Ishikawa (cell line): ENCODE data around the gene IRX6.

Experiments used
- CEBPB ChIP-seq: IDR thresholded peaks from 2 replicates; pipeline ENCODE4 v1.6.1; 2012
- CREB1 ChIP-seq: IDR thresholded peaks from 2 replicates; pipeline ENCODE4 v1.6.1; 2012; ENCODE audit warnings: low read depth
- EGR1 ChIP-seq: IDR thresholded peaks from 2 replicates; pipeline ENCODE4 v1.6.1; 2012
- EP300 ChIP-seq: IDR thresholded peaks from 2 replicates; pipeline ENCODE4 v1.6.1; 2012; ENCODE audit warnings: borderline replicate concordance
- FOXM1 ChIP-seq: IDR thresholded peaks from 2 replicates; pipeline ENCODE4 v1.6.1; 2012; ENCODE audit warnings: low read depth, borderline replicate concordance
- MAX ChIP-seq: IDR thresholded peaks from 2 replicates; pipeline ENCODE4 v1.6.1; 2012
- NFIC ChIP-seq: IDR thresholded peaks from 2 replicates; pipeline ENCODE4 v1.6.1; 2012
- RAD21 ChIP-seq: IDR thresholded peaks from 2 replicates; pipeline ENCODE4 v1.6.1; 2012; ENCODE audit warnings: low read depth
- REST ChIP-seq: IDR thresholded peaks from 2 replicates; pipeline ENCODE4 v1.6.1; 2012; ENCODE audit warnings: low read depth, mild to moderate bottlenecking
- TAF1 ChIP-seq: IDR thresholded peaks from 2 replicates; pipeline ENCODE4 v1.6.1; 2012; ENCODE audit warnings: low read depth, mild to moderate bottlenecking
- TCF12 ChIP-seq: IDR thresholded peaks from 2 replicates; pipeline ENCODE4 v1.6.1; 2012; ENCODE audit warnings: low read depth
- TEAD4 ChIP-seq: IDR thresholded peaks from 2 replicates; pipeline ENCODE4 v1.6.1; 2012
- USF1 ChIP-seq: IDR thresholded peaks from 2 replicates; pipeline ENCODE4 v1.6.1; 2012
- YY1 ChIP-seq: IDR thresholded peaks from 2 replicates; pipeline ENCODE4 v1.6.1; 2012; ENCODE audit warnings: low read depth
- ZBTB7A ChIP-seq: IDR thresholded peaks from 2 replicates; pipeline ENCODE4 v1.6.1; 2012; ENCODE audit warnings: low read depth

The IRX6 gene

GRCh38 chr16:55294931-55295342 lies 29.1 kb upstream of the IRX6 start:
- TF ChIP-seq CREB1 (no peak), EP300 (no peak), TEAD4 (no peak), EGR1 (no peak)

- TF ChIP-seq TEAD4 (no peak), USF1 (no peak), YY1 (no peak), TAF1 (no peak), MAX (no peak), EGR1 (no peak), FOXM1 (no peak), CREB1 (no peak), NFIC (no peak), REST (no peak), CEBPB (no peak), TCF12 (no peak), RAD21 (no peak), ZBTB7A (no peak), EP300 (no peak)
Measured at GRCh38 chr16:55297062-55297909, 26.7 kb upstream of the IRX6 start.

- TF ChIP-seq RAD21 (no peak), CREB1 (no peak), EGR1 (no peak), FOXM1 (no peak), TAF1 (no peak), CEBPB (no peak), ZBTB7A (no peak), MAX (no peak), YY1 (no peak), EP300 (no peak), REST (no peak), TCF12 (no peak), TEAD4 (no peak)
Measured at GRCh38 chr16:55297910-55298479, 26.0 kb upstream of the IRX6 start.

GRCh38 chr16:55301385-55302008 lies 22.5 kb upstream of the IRX6 start:
- TF ChIP-seq RAD21 (no peak), TEAD4 (no peak), EP300 (no peak), FOXM1 (no peak), ZBTB7A (no peak), NFIC (no peak), EGR1 (no peak), CREB1 (no peak), MAX (no peak), CEBPB (no peak), TCF12 (no peak), TAF1 (no peak)

- TF ChIP-seq EGR1 (no peak), TEAD4 (no peak), TCF12 (no peak), TAF1 (no peak), EP300 (no peak), FOXM1 (no peak), MAX (no peak), NFIC (no peak), YY1 (no peak), ZBTB7A (no peak), REST (no peak), USF1 (no peak), CEBPB (no peak), RAD21 (no peak), CREB1 (no peak)
Measured at GRCh38 chr16:55302635-55303034, 21.4 kb upstream of the IRX6 start.
